ENCODE data around the gene UBE2O. TPM values are rescaled to one million over a fixed set of nuclear protein-coding genes. Genes with fewer than 3 reads are reported as not detected.
A peak's percentile ranks its signal among the peaks of the same experiment; 100 is the strongest.

Gene UBE2O
- total RNA-seq, 3 donors from 2014 or later (not counting 1 experiment from before 2014, with no cell fraction given): 34.9 to 40.2 (median 37.7) TPM

GRCh38 chr17:76427501-76428231 lies 25.3 kb downstream of the UBE2O start:
- no peak overlapping the region for H3K4me3 Mint-ChIP-seq
- H3K36me3 Mint-ChIP-seq: no peaks in the 10 kb centered on the region
- Histone ChIP-seq H3K9me3 (ENCODE audit: control insufficient read depth, insufficient read depth, low read length) (no peaks in the 10 kb centered on the region), H3K27me3 (ENCODE audit: control insufficient read depth, insufficient read depth, low read length) (no peaks in the 10 kb centered on the region), H3K4me1 (ENCODE audit: control insufficient read depth, insufficient read depth, low read length) (no peaks in the 10 kb centered on the region), H3K4me3 (ENCODE audit: low read length) (no peak overlapping the region), H3K36me3 (ENCODE audit: control insufficient read depth, insufficient read depth, low read length) (no peaks in the 10 kb centered on the region), H3K27ac (ENCODE audit: low read length) (peak overlapping the region; percentile 47)
- no peaks in the 10 kb centered on the region for H3K9me3 Mint-ChIP-seq
- H3K4me1 Mint-ChIP-seq: peaks cover 32 to 34% of the 10 kb centered on the region in 2 donors
- TF ChIP-seq CTCF (IDR thresholded peaks at IDR 0.05): no peak
- no peak overlapping the region for H3K27ac Mint-ChIP-seq
- ATAC-seq (no peak), DNase-seq (no peak)
- 84% methylated on average over 7 of the region's 8 CpGs for WGBS (ENCODE audit: insufficient coverage)
- H3K27me3 Mint-ChIP-seq (ENCODE audit: low read depth in 2 of 2): no peaks in the 10 kb centered on the region
- intact Hi-C loops (cut with micrococcal nuclease): no loop called here

- DNase-seq (no peak), ATAC-seq (no peak)
- no peak for TF ChIP-seq CTCF (IDR thresholded peaks at IDR 0.05)
- H3K27ac ChIP-seq (ENCODE audit: low read length): no peak overlapping the region
- intact Hi-C loops (cut with micrococcal nuclease): no loop called here
- Mint-ChIP-seq H3K27me3 (ENCODE audit: low read depth in 2 of 2) (no peaks in the 10 kb centered on the region), H3K9me3 (no peaks in the 10 kb centered on the region), H3K4me3 (no peak overlapping the region), H3K36me3 (no peaks in the 10 kb centered on the region), H3K27ac (no peak overlapping the region), H3K4me1 (peaks cover 39 to 41% of the 10 kb centered on the region in 2 donors)
- H3K4me1 ChIP-seq (ENCODE audit: control insufficient read depth, insufficient read depth, low read length): no peaks in the 10 kb centered on the region
- H3K36me3 ChIP-seq (ENCODE audit: control insufficient read depth, insufficient read depth, low read length): no peaks in the 10 kb centered on the region
- no peak overlapping the region for H3K4me3 ChIP-seq (ENCODE audit: low read length)
- no peaks in the 10 kb centered on the region for H3K9me3 ChIP-seq (ENCODE audit: control insufficient read depth, insufficient read depth, low read length)
- no peaks in the 10 kb centered on the region for H3K27me3 ChIP-seq (ENCODE audit: control insufficient read depth, insufficient read depth, low read length)
- 100% methylated on average over 3 of the region's 3 CpGs for WGBS (ENCODE audit: insufficient coverage)
Observed at GRCh38 chr17:76426853-76427252, 26.1 kb downstream of the UBE2O start.

- DNase-seq: no peak
- Histone ChIP-seq H3K4me1 (ENCODE audit: control insufficient read depth, insufficient read depth, low read length) (peaks cover 10% of the 10 kb centered on the region), H3K9me3 (ENCODE audit: control insufficient read depth, insufficient read depth, low read length) (no peaks in the 10 kb centered on the region), H3K4me3 (ENCODE audit: low read length) (no peak overlapping the region), H3K27ac (ENCODE audit: low read length) (no peak overlapping the region), H3K36me3 (ENCODE audit: control insufficient read depth, insufficient read depth, low read length) (no peaks in the 10 kb centered on the region), H3K27me3 (ENCODE audit: control insufficient read depth, insufficient read depth, low read length) (no peaks in the 10 kb centered on the region)
- H3K4me1 Mint-ChIP-seq: peaks cover 44 to 47% of the 10 kb centered on the region in 2 donors
- intact Hi-C loops (cut with micrococcal nuclease): no loop called here
- H3K4me3 Mint-ChIP-seq: no peak overlapping the region
- no peaks in the 10 kb centered on the region for H3K27me3 Mint-ChIP-seq (ENCODE audit: low read depth in 2 of 2)
- 87% methylated on average over 6 of the region's 6 CpGs for WGBS (ENCODE audit: insufficient coverage)
- no peak overlapping the region for H3K27ac Mint-ChIP-seq
- ATAC-seq: no peak
- TF ChIP-seq CTCF (IDR thresholded peaks at IDR 0.05): no peak
- H3K9me3 Mint-ChIP-seq: no peaks in the 10 kb centered on the region
- no peaks in the 10 kb centered on the region for H3K36me3 Mint-ChIP-seq
Observed at GRCh38 chr17:76422860-76423259, 30.1 kb downstream of the UBE2O start.

- Histone ChIP-seq H3K27ac (ENCODE audit: low read length) (no peak overlapping the region), H3K36me3 (ENCODE audit: control insufficient read depth, insufficient read depth, low read length) (no peaks in the 10 kb centered on the region), H3K4me3 (ENCODE audit: low read length) (no peak overlapping the region), H3K27me3 (ENCODE audit: control insufficient read depth, insufficient read depth, low read length) (no peaks in the 10 kb centered on the region), H3K9me3 (ENCODE audit: control insufficient read depth, insufficient read depth, low read length) (no peaks in the 10 kb centered on the region), H3K4me1 (ENCODE audit: control insufficient read depth, insufficient read depth, low read length) (peaks cover 10% of the 10 kb centered on the region)
- DNase-seq: no peak
- Mint-ChIP-seq H3K27ac (no peak overlapping the region), H3K36me3 (no peaks in the 10 kb centered on the region), H3K4me3 (no peak overlapping the region), H3K27me3 (ENCODE audit: low read depth in 2 of 2) (no peaks in the 10 kb centered on the region), H3K9me3 (no peaks in the 10 kb centered on the region), H3K4me1 (peaks cover 45 to 49% of the 10 kb centered on the region in 2 donors)
- no peak for TF ChIP-seq CTCF (IDR thresholded peaks at IDR 0.05)
- ATAC-seq: no peak
- intact Hi-C loops (cut with micrococcal nuclease): no loop called here
- WGBS (ENCODE audit: insufficient coverage): 93% methylated on average over 8 of the region's 8 CpGs
Observed at GRCh38 chr17:76422406-76422805, 30.5 kb downstream of the UBE2O start.

Measured in natural killer cell (primary cell).